Measurements from ENCODE around the gene IPCEF1. TPM values are rescaled to one million over a fixed set of nuclear protein-coding genes. Genes with fewer than 3 reads are reported as not detected.

IPCEF1 gene
- total and polyA plus RNA-seq, 2 donors (not counting 3 experiments of a cell fraction or from before 2014, with no cell fraction given), result 0.01 to 0.51 TPM

- Histone ChIP-seq H4K20me1 (replicated peaks; ENCODE audit: control insufficient read depth, extremely low read depth, insufficient read depth, low read length) (no peaks in the 10 kb centered on the region), H3K4me2 (ENCODE audit: insufficient read depth, low read length) (no peak overlapping the region), H3K27ac (ENCODE audit: insufficient read depth, low read depth, low read length) (no peak overlapping the region), H3K9me1 (replicated peaks; ENCODE audit: control insufficient read depth, extremely low read depth, insufficient read depth, low read length) (no peaks in the 10 kb centered on the region), H3K79me2 (ENCODE audit: control insufficient read depth, insufficient read depth, low read length) (no peaks in the 10 kb centered on the region), H2AFZ (ENCODE audit: low read depth, low read length) (no peak overlapping the region), H3K36me3 (ENCODE audit: control insufficient read depth in 2 of 2, extremely low read depth in 1 of 2, insufficient read depth in 2 of 2, low read length in 2 of 2) (no peaks in the 10 kb centered on the region), H3K4me1 (ENCODE audit: control insufficient read depth, extremely low read depth, insufficient read depth, low read length) (no peaks in the 10 kb centered on the region), H3K4me3 (replicated peaks in 1 of 3; ENCODE audit: insufficient read depth in 1 of 3, low read depth in 1 of 3, low read length in 3 of 3) (no peak overlapping the region), H3K9ac (replicated peaks; ENCODE audit: extremely low read depth, insufficient read depth, low read length) (no peak overlapping the region), H3K27me3 (ENCODE audit: control insufficient read depth in 2 of 2, insufficient read depth in 2 of 2, low read length in 2 of 2) (no peaks in the 10 kb centered on the region), H3K9me3 (replicated peaks; ENCODE audit: control insufficient read depth, insufficient read depth, low read length) (no peaks in the 10 kb centered on the region)
- intact Hi-C loops (cut with micrococcal nuclease), result no loop called here
- DNase-seq (ENCODE audit: low read depth, low spot score), result no peak
- TF ChIP-seq GATA2 (IDR thresholded peaks at IDR 0.05; ENCODE audit: insufficient read depth, insufficient read length, low read depth, low read length), result no peak
- TF ChIP-seq MYC (IDR thresholded peaks at IDR 0.05; ENCODE audit: low read depth, low read length), result no peak
- no peak for TF ChIP-seq JUN (IDR thresholded peaks at IDR 0.05; ENCODE audit: borderline replicate concordance, insufficient read depth, insufficient read length, low read depth)
- TF ChIP-seq, protein P1, sequence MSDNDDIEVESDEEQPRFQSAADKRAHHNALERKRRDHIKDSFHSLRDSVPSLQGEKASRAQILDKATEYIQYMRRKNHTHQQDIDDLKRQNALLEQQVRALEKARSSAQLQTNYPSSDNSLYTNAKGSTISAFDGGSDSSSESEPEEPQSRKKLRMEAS (IDR thresholded peaks at IDR 0.05; ENCODE audit: insufficient read depth, insufficient read length), result no peak
- no peak for TF ChIP-seq EZH2 (IDR thresholded peaks at IDR 0.05; ENCODE audit: borderline replicate concordance, low read depth, low read length, severe bottlenecking)
- no peak for TF ChIP-seq FOS (IDR thresholded peaks at IDR 0.05; ENCODE audit: borderline replicate concordance, insufficient read depth, low read length)
- TF ChIP-seq, protein P2, sequence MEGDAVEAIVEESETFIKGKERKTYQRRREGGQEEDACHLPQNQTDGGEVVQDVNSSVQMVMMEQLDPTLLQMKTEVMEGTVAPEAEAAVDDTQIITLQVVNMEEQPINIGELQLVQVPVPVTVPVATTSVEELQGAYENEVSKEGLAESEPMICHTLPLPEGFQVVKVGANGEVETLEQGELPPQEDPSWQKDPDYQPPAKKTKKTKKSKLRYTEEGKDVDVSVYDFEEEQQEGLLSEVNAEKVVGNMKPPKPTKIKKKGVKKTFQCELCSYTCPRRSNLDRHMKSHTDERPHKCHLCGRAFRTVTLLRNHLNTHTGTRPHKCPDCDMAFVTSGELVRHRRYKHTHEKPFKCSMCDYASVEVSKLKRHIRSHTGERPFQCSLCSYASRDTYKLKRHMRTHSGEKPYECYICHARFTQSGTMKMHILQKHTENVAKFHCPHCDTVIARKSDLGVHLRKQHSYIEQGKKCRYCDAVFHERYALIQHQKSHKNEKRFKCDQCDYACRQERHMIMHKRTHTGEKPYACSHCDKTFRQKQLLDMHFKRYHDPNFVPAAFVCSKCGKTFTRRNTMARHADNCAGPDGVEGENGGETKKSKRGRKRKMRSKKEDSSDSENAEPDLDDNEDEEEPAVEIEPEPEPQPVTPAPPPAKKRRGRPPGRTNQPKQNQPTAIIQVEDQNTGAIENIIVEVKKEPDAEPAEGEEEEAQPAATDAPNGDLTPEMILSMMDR (IDR thresholded peaks at IDR 0.05; ENCODE audit: extremely low read depth in 1 of 2, insufficient read depth in 1 of 2, low read depth in 1 of 2, low read length in 2 of 2), result no peak
- no peak for TF ChIP-seq POLR2AphosphoS5 (IDR thresholded peaks at IDR 0.05; ENCODE audit: insufficient read depth, low read depth, low read length)
- TF ChIP-seq POLR2A (IDR thresholded peaks at IDR 0.05; ENCODE audit: low read depth, low read length), result no peak
- ChIA-PET CTCF (no interaction called here), POLR2A (no interaction called here)
- no peak for FAIRE-seq
- BruUV-seq (replicated peaks), result no TSS peak
- dilution Hi-C loops (cut with MboI; ENCODE audit: extremely low pct_ligation_motif_present, low sequenced_read_pairs), result no loop called here
Observed at GRCh38 chr6:154122195-154122925, 234.2 kb downstream of the IPCEF1 start.
